ENCODE data around the gene SAMD4A. TPM values are rescaled to one million over a fixed set of nuclear protein-coding genes. Genes with fewer than 3 reads are reported as not detected.

Gene SAMD4A
- polyA plus RNA-seq, 2 of the 4 experiments (the other 2 are of a cell fraction), result 3.9 to 5.4 TPM

- ATAC-seq, result no peak
- Histone ChIP-seq H3K4me1 (0 out of 3 replicates have a peak, but pooled peaks cover 4% of the 10 kb centered on the region), H3K4me3 (no peak overlapping the region), H3K27ac (no peak overlapping the region), H3K4me2 (no peak overlapping the region), H3K9me3 (no peaks in the 10 kb centered on the region)
- POLR2A ChIA-PET, result no interaction called here
- no peak for DNase-seq (ENCODE audit: low read depth in 1 of 2, low spot score in 1 of 2)
- CTCF ChIA-PET, result interaction anchor here (0.6 to 1.7 kb wide), 6 partner anchors 11 to 147 kb away, joined by 3 to 7 read pairs (median 4); no protein-coding TSS in a partner anchor
- WGBS (ENCODE audit: missing lambda C conversion rate), result 93% methylated on average over 5 of the region's 5 CpGs
- no peak for FAIRE-seq
- TF ChIP-seq JUNB (IDR thresholded peaks at IDR 0.05) (no peak), HOXB5 (CRISPR knock-in tag; IDR thresholded peaks at IDR 0.05) (no peak), POLR2A (IDR thresholded peaks at IDR 0.05; ENCODE audit: low read length) (no peak), CHD4 (IDR thresholded peaks at IDR 0.05; ENCODE audit: borderline replicate concordance) (no peak), GATA3 (IDR thresholded peaks at IDR 0.05; ENCODE audit: borderline replicate concordance) (no peak), RCOR1 (IDR thresholded peaks at IDR 0.05; ENCODE audit: low read depth, low read length) (no peak), CBX2 (IDR thresholded peaks at IDR 0.05; ENCODE audit: borderline replicate concordance, low read depth) (no peak), ZFP36 (IDR thresholded peaks at IDR 0.05; ENCODE audit: borderline replicate concordance, partially characterized antibody) (no peak), SMC3 (IDR thresholded peaks at IDR 0.05) (no peak)
Measured at GRCh38 chr14:54711312-54711711, 144.4 kb downstream of the SAMD4A start.

- no peak overlapping the region for H3K4me2 ChIP-seq
- ATAC-seq, result no peak
- no peak for FAIRE-seq
- no peak overlapping the region for H3K4me3 ChIP-seq
- ChIA-PET POLR2A (no interaction called here), CTCF (interaction anchor here (1.1 to 1.7 kb wide), 6 partner anchors 10 to 148 kb away, joined by 3 to 7 read pairs (median 6); no protein-coding TSS in a partner anchor)
- WGBS (ENCODE audit: missing lambda C conversion rate), result 74% methylated on average over 5 of the region's 5 CpGs
- no peak for DNase-seq (ENCODE audit: low read depth in 1 of 2, low spot score in 1 of 2)
- no peaks in the 10 kb centered on the region for H3K9me3 ChIP-seq
- H3K27ac ChIP-seq, result no peak overlapping the region
- TF ChIP-seq HOXB13 (CRISPR knock-in tag; IDR thresholded peaks at IDR 0.05; ENCODE audit: low read depth) (no peak), HOXB5 (CRISPR knock-in tag; IDR thresholded peaks at IDR 0.05) (no peak), ZC3H11A (IDR thresholded peaks at IDR 0.05) (no peak), CBX8 (IDR thresholded peaks at IDR 0.05) (no peak), BCL3 (IDR thresholded peaks at IDR 0.05) (no peak), RCOR1 (IDR thresholded peaks at IDR 0.05; ENCODE audit: low read depth, low read length) (no peak)
- H3K4me1 ChIP-seq, result 0 out of 3 replicates have a peak, but pooled peaks cover 4% of the 10 kb centered on the region
Measured at GRCh38 chr14:54711812-54712464, 145.0 kb downstream of the SAMD4A start.

- Histone ChIP-seq H3K4me3 (no peak overlapping the region), H3K4me2 (no peak overlapping the region), H3K27ac (no peak overlapping the region), H3K9me3 (no peaks in the 10 kb centered on the region), H3K4me1 (0 out of 3 replicates have a peak, but pooled peaks cover 4% of the 10 kb centered on the region)
- FAIRE-seq (no peak), DNase-seq (ENCODE audit: low read depth in 1 of 2, low spot score in 1 of 2) (no peak), ATAC-seq (no peak)
- 74% methylated on average over 5 of the region's 5 CpGs for WGBS (ENCODE audit: missing lambda C conversion rate)
- POLR2A ChIA-PET, result no interaction called here
- CTCF ChIA-PET, result interaction anchor here (1.1 to 1.7 kb wide), 5 partner anchors 8 to 149 kb away, joined by 3 to 7 read pairs (median 6); partner anchors contain the start of gene SAMD4A
- TF ChIP-seq RARB (CRISPR knock-in tag; IDR thresholded peaks at IDR 0.05) (no peak), RCOR1 (IDR thresholded peaks at IDR 0.05; ENCODE audit: low read depth, low read length) (no peak), EP300 (IDR thresholded peaks at IDR 0.05) (no peak), PHF8 (IDR thresholded peaks at IDR 0.05; ENCODE audit: borderline replicate concordance, low read depth) (no peak), NR3C1 (IDR thresholded peaks at IDR 0.05) (no peak), ZSCAN20 (CRISPR knock-in tag; IDR thresholded peaks at IDR 0.05) (no peak)
Measured at GRCh38 chr14:54712465-54713200, 145.7 kb downstream of the SAMD4A start.

- H3K4me3 ChIP-seq, result no peak overlapping the region
- TF ChIP-seq USF2 (IDR thresholded peaks at IDR 0.05) (no peak), FOSL2 (IDR thresholded peaks at IDR 0.05) (no peak), FOSL2 (CRISPR knock-in tag; IDR thresholded peaks at IDR 0.05) (no peak), RNF2 (IDR thresholded peaks at IDR 0.05; ENCODE audit: borderline replicate concordance, low read depth) (no peak), ELK1 (IDR thresholded peaks at IDR 0.05; ENCODE audit: low read depth, low read length) (no peak), REST (IDR thresholded peaks at IDR 0.05) (no peak)
Measured at GRCh38 chr14:54713379-54713778, 146.5 kb downstream of the SAMD4A start.

More at GRCh38 chr14:54713379-54713778, 146.5 kb downstream of the SAMD4A start:
- Histone ChIP-seq H3K4me2 (no peak overlapping the region), H3K9me3 (no peaks in the 10 kb centered on the region), H3K27ac (no peak overlapping the region), H3K4me1 (0 out of 3 replicates have a peak, but pooled peaks cover 4% of the 10 kb centered on the region)
- ChIA-PET CTCF (interaction anchor here (0.7 to 1.6 kb wide), 7 partner anchors 9 to 146 kb away, joined by 3 to 6 read pairs (median 4); partner anchors contain the start of gene SAMD4A), POLR2A (no interaction called here)
- no peak for FAIRE-seq
- DNase-seq (ENCODE audit: low read depth in 1 of 2, low spot score in 1 of 2), result no peak
- no peak for ATAC-seq

All from A549 (cell line).